ENCODE data around the gene DNAJC21.

DNA sequence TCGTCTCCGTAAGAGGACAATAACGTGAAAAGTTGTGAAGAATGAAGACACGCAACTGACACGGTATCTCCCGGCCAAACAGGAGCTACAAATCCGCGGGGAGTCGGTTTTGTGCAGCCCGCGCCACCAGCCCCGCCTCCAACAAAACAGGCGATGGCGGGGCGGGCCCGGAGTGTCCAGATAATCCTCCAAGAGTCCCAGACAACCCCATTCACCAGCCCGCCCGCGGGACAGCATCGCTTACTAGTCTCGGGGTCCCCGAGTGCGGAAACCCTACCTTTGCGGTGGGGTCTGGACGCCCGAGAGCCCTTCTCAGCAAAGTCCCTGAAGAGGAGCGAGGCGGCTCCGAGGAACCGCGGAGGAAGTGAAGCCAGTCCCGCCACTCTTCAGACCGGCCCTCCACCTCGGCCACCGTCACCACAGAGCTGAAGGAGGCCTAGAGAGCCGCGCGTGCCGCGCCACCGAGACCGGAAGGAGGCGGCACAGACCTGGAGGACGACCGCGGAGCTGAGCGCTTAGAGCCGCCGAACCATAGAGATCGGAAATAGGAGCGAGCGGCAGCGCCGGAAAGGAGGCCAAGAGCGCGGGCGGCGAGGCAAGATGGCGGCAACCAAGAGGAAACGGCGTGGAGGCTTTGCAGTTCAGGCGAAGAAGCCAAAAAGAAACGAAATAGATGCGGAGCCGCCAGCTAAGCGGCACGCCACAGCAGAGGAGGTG, 14.1 kb upstream of the DNAJC21 start, which contains the start of the genes BRIX1 and RAD1:
- TF ChIP-seq EZH2phosphoT487 (IDR thresholded peaks at IDR 0.05; ENCODE audit: borderline replicate concordance) (no peak), CTCF (conservative IDR thresholded peaks at IDR 0.05; ENCODE audit: low read length) (no peak)

Measured in Loucy (cell line).